ENCODE data around the gene GOLGA8N. TPM values are rescaled to one million over a fixed set of nuclear protein-coding genes. Genes with fewer than 3 reads are reported as not detected.

Gene GOLGA8N
- total and polyA plus RNA-seq, 4 donors, result 1.1 to 6.8 (median 3.0) TPM

Small RNA genes within 50 kb of the gene (small RNA-seq; reads per million reads assigned to genes)
- gene RN7SL286P, result not detected

Other genes with a start within 250 kb of the GOLGA8N start
- gene GOLGA8K, start 190.2 kb upstream of the GOLGA8N start, total RNA-seq, result under 1 TPM; 0.08 to 0.09 TPM
- not detected for gene GOLGA8K, start 190.2 kb upstream of the GOLGA8N start, polyA plus RNA-seq
- 1 to 10 TPM in 1 of 2 donors, under 1 TPM in 1; 0.28 to 4.4 TPM for gene GOLGA8O, start 137.8 kb upstream of the GOLGA8N start, total RNA-seq
- gene GOLGA8O, start 137.8 kb upstream of the GOLGA8N start, polyA plus RNA-seq, result under 1 TPM in 1 of 2 donors, not detected in 1; 0.29 TPM
- gene ARHGAP11A, start 22.0 kb downstream of the GOLGA8N start, total RNA-seq, result 10 to 100 TPM in 1 of 2 donors, under 1 TPM in 1; 0.42 to 20.6 TPM
- 1 to 10 TPM in 1 of 2 donors, under 1 TPM in 1; 0.46 to 1.5 TPM for gene ARHGAP11A, start 22.0 kb downstream of the GOLGA8N start, polyA plus RNA-seq
- 10 to 100 TPM in 1 of 2 donors, 1 to 10 TPM in 1; 7.5 to 12.6 TPM for gene SCG5, start 48.3 kb downstream of the GOLGA8N start, total RNA-seq
- 10 to 100 TPM in 1 of 2 donors, 1 to 10 TPM in 1; 2.9 to 13.4 TPM for gene SCG5, start 48.3 kb downstream of the GOLGA8N start, polyA plus RNA-seq
- gene GREM1, start 124.5 kb downstream of the GOLGA8N start, total RNA-seq, result 1 to 10 TPM in 1 of 2 donors, under 1 TPM in 1; under 0.01 to 1.6 TPM
- under 1 TPM; 0.46 to 0.54 TPM for gene GREM1, start 124.5 kb downstream of the GOLGA8N start, polyA plus RNA-seq

Data from liver (tissue), 5 donors.